HG03196 (cell line): ENCODE results near the gene WNT3A.

Source experiments
- ATAC-seq: cut with Tn5 transposase; IDR thresholded peaks from one replicate; pipeline ENCODE4 v1.9.1; 2021; ENCODE audit not compliant: unreplicated experiment

Gene WNT3A

GRCh38 chr1:228097333-228098081, 90.7 kb downstream of the WNT3A start:
- no peak for ATAC-seq

GRCh38 chr1:228098323-228098931, 91.6 kb downstream of the WNT3A start:
- no peak for ATAC-seq

GRCh38 chr1:228099331-228099732, 92.5 kb downstream of the WNT3A start:
- ATAC-seq = no peak

GRCh38 chr1:228100822-228101613, 94.2 kb downstream of the WNT3A start:
- ATAC-seq = no peak

- ATAC-seq = no peak
Measured at GRCh38 chr1:228101614-228101993, 94.8 kb downstream of the WNT3A start.

GRCh38 chr1:228101994-228102790, 95.4 kb downstream of the WNT3A start:
- ATAC-seq = peak; percentile 17

- peak; percentile 66 for ATAC-seq
Measured at GRCh38 chr1:228102791-228103620, 96.2 kb downstream of the WNT3A start, which contains the start of gene C1orf35. TSS of gene C1orf35 (minus strand) at chr1:228103325. CDS start at chr1:228103227, 98 bp downstream.

GRCh38 chr1:228104526-228105269, 97.9 kb downstream of the WNT3A start:
- ATAC-seq = no peak

- no peak for ATAC-seq
Measured at GRCh38 chr1:228105270-228105995, 98.6 kb downstream of the WNT3A start.

GRCh38 chr1:228105996-228106799, 99.4 kb downstream of the WNT3A start:
- ATAC-seq = no peak

- no peak for ATAC-seq
Measured at GRCh38 chr1:228106800-228107054, 99.9 kb downstream of the WNT3A start.

- ATAC-seq = no peak
Measured at GRCh38 chr1:228107636-228108035, 100.8 kb downstream of the WNT3A start.

- no peak for ATAC-seq
Measured at GRCh38 chr1:228108055-228108690, 101.4 kb downstream of the WNT3A start.

- ATAC-seq = peak; percentile 2
Measured at GRCh38 chr1:228108742-228109072, 101.9 kb downstream of the WNT3A start.

- peak; percentile 88 for ATAC-seq
Measured at GRCh38 chr1:228109073-228109961, 102.5 kb downstream of the WNT3A start, which contains the start of gene MRPL55. TSS of gene MRPL55 (minus strand) at chr1:228109299. CDS start at chr1:228108260, 1,039 bp downstream.

- peak; percentile 3 for ATAC-seq
Measured at GRCh38 chr1:228109962-228110488, 103.2 kb downstream of the WNT3A start.
